ENCODE data around the gene KDM1A. TPM values are rescaled to one million over a fixed set of nuclear protein-coding genes. Genes with fewer than 3 reads are reported as not detected.

KDM1A gene
- total RNA-seq, 2 experiments from 2014 or later = 38.3 to 42.4 TPM

DNA sequence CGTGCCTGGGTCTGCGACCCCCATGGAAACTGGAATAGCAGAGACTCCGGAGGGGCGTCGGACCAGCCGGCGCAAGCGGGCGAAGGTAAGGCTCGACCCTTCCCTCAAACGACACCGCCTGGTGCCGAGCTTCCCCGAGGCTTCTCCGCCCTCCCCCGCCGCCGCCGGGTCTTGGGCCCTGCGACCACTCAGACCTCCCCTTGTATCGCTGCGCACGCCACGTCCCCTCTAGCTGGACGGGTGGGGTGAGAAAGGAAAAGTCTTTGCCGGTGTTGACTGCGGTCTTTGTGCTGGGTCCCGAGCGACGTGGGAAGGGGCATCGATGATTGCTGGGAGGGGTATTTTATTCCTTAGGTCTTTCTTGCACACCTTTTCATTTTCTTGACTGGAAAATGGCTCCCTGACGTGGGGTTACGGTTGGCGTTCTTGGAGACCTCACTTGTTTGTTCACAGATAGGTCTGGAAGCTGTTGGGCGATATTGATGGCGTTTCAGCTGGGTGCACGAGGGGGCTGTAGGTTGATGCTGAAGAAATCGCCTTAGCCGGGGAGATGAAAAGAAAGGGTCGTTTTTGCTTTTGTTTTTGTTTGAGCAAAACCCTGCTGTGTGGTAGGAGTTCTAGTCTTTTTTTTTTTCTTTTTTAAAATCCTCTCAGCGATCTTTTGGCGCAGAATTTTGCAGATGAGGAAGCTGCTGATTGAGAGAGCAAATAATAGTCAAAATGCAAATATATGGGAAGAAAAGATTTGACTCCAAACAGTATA, 776 bp downstream of the KDM1A start:
- H3K27me3 ChIP-seq (ENCODE audit: control insufficient read depth in 1 of 2, insufficient read depth in 2 of 2, low read length in 2 of 2) = no peaks in the 10 kb centered on the region
- POLR2A ChIA-PET = interaction anchor here (1.0 to 1.7 kb wide), 4 partner anchors 36 to 671 kb away, joined by 4 to 5 read pairs (median 5); partner anchors contain the start of genes HNRNPR and RPL11
- Mint-ChIP-seq H3K9me3 (peaks cover 6% of the 10 kb centered on the region), H3K27ac (peak overlapping the region; percentile 88), H3K4me3 (peak overlapping the region; percentile 99), H3K36me3 (ENCODE audit: low read depth) (peaks cover 34% of the 10 kb centered on the region), H3K27me3 (no peaks in the 10 kb centered on the region), H3K4me1 (ENCODE audit: low read depth) (peaks cover 57% of the 10 kb centered on the region)
- no peaks in the 10 kb centered on the region for H3K36me3 ChIP-seq (ENCODE audit: insufficient read depth, low read length)
- no peak for TF ChIP-seq CTCF (IDR thresholded peaks at IDR 0.05)
- peak overlapping the region in 1 of 2 donors; percentile 53 for H3K27ac ChIP-seq (ENCODE audit: low read depth in 1 of 2, low read length in 2 of 2)
- H3K9me3 ChIP-seq (ENCODE audit: control insufficient read depth in 1 of 2, insufficient read depth in 1 of 2, low read length in 2 of 2) = peaks cover 0 to 7% of the 10 kb centered on the region in 2 experiments
- intact Hi-C loops (cut with DNase I, micrococcal nuclease) = loop anchor here in 1 of 2 experiments (2.0 kb wide), 3 partner anchors 25 to 673 kb away; partner anchors contain the start of gene LUZP1
- DNase-seq (peak in 12 of 14 experiments; percentile 2 to 48 (median 8)), ATAC-seq (ENCODE audit: poor library complexity) (peak; percentile 11)
- peak overlapping the region; percentile 86 for H3K4me3 ChIP-seq (ENCODE audit: low read length)
- CTCF ChIA-PET = no interaction called here
- H3K4me1 ChIP-seq (ENCODE audit: insufficient read depth, low read length) = peaks cover 27% of the 10 kb centered on the region

DNA sequence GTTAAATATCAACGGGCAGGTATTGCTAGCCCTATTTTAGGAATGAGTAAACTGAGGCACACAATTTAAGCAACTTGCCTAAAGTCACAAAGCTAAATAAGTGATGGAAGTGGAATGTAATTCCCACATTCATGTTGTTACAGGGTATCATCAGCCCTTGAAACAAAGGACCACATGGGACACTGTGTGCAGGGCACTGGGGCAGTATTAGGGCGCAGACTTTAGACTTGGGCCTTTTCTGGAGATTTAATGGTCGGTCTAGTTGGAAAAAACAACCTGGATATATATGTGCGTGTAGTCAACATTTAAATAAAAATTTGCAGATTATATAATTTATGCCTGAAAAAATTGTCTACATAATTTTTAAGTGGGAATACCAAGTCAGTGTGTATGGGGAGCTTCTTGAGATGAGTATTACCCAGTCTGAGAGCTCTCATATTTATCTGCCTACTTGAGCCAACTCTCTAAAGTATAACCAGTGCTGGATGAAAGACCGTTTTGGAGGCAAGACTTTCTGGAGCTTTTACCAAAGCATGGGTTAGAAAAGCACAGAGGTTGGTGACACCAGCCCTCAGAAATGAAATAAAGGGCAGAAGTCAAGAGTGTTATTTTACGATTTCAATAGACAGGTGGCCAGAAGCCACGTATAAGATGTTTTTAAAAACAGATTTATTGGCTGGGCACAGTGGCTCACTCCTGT, 1.6 kb downstream of the KDM1A start:
- H3K4me3 Mint-ChIP-seq = peak overlapping the region; percentile 99
- intact Hi-C loops (cut with DNase I, micrococcal nuclease) = loop anchor here in 1 of 2 experiments (2.0 kb wide), 1 partner anchor 24 kb away; no protein-coding TSS in a partner anchor
- H3K27me3 ChIP-seq (ENCODE audit: control insufficient read depth in 1 of 2, insufficient read depth in 2 of 2, low read length in 2 of 2) = no peaks in the 10 kb centered on the region
- peaks cover 6% of the 10 kb centered on the region for H3K9me3 Mint-ChIP-seq
- H3K4me1 Mint-ChIP-seq (ENCODE audit: low read depth) = peaks cover 63% of the 10 kb centered on the region
- ATAC-seq (ENCODE audit: poor library complexity) (no peak), DNase-seq (no peak)
- no peaks in the 10 kb centered on the region for H3K36me3 ChIP-seq (ENCODE audit: insufficient read depth, low read length)
- no peak overlapping the region for H3K27ac ChIP-seq (ENCODE audit: low read depth in 1 of 2, low read length in 2 of 2)
- ChIA-PET POLR2A (interaction anchor here (1.3 kb wide), 1 partner anchor 35 kb away, joined by 4 read pairs; no protein-coding TSS in a partner anchor), CTCF (no interaction called here)
- H3K27me3 Mint-ChIP-seq = no peaks in the 10 kb centered on the region
- peaks cover 34% of the 10 kb centered on the region for H3K36me3 Mint-ChIP-seq (ENCODE audit: low read depth)
- H3K27ac Mint-ChIP-seq = peak overlapping the region; percentile 88
- TF ChIP-seq CTCF (IDR thresholded peaks at IDR 0.05) = no peak
- H3K4me3 ChIP-seq (ENCODE audit: low read length) = peak overlapping the region; percentile 86
- peaks cover 0 to 7% of the 10 kb centered on the region in 2 experiments for H3K9me3 ChIP-seq (ENCODE audit: control insufficient read depth in 1 of 2, insufficient read depth in 1 of 2, low read length in 2 of 2)
- peaks cover 27% of the 10 kb centered on the region for H3K4me1 ChIP-seq (ENCODE audit: insufficient read depth, low read length)

DNA sequence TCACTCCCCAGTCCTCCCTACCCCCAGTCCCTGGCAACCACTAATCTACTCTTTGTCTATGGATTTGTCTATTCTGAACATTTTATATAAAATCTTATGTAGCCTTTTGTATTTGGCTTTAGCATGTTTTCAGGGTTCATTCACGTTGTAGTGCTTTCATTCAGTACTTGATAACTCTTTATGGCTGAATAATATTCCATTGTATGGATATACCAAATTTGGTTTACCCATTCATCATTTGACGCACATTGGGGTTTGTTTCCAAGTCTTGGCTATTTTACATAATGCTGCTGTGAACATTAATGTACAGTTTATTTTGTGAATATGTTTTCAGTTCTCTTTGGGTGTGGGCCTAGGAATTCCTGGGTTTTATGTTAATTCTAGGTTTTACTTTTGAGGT, 2.6 kb downstream of the KDM1A start:
- Mint-ChIP-seq H3K4me1 (ENCODE audit: low read depth) (peaks cover 72% of the 10 kb centered on the region), H3K27me3 (no peaks in the 10 kb centered on the region), H3K9me3 (peaks cover 6% of the 10 kb centered on the region), H3K36me3 (ENCODE audit: low read depth) (peaks cover 34% of the 10 kb centered on the region), H3K4me3 (peak overlapping the region; percentile 23), H3K27ac (no peak overlapping the region)
- peaks cover 0 to 7% of the 10 kb centered on the region in 2 experiments for H3K9me3 ChIP-seq (ENCODE audit: control insufficient read depth in 1 of 2, insufficient read depth in 1 of 2, low read length in 2 of 2)
- H3K4me1 ChIP-seq (ENCODE audit: insufficient read depth, low read length) = peaks cover 27% of the 10 kb centered on the region
- H3K36me3 ChIP-seq (ENCODE audit: insufficient read depth, low read length) = no peaks in the 10 kb centered on the region
- intact Hi-C loops (cut with DNase I, micrococcal nuclease) = loop anchor here in 1 of 2 experiments (2.0 kb wide), 1 partner anchor 23 kb away; no protein-coding TSS in a partner anchor
- TF ChIP-seq CTCF (IDR thresholded peaks at IDR 0.05) = no peak
- H3K27ac ChIP-seq (ENCODE audit: low read depth in 1 of 2, low read length in 2 of 2) = no peak overlapping the region
- CTCF ChIA-PET = no interaction called here
- no peak overlapping the region for H3K4me3 ChIP-seq (ENCODE audit: low read length)
- no peaks in the 10 kb centered on the region for H3K27me3 ChIP-seq (ENCODE audit: control insufficient read depth in 1 of 2, insufficient read depth in 2 of 2, low read length in 2 of 2)
- POLR2A ChIA-PET = no interaction called here
- DNase-seq = no peak
- no peak for ATAC-seq (ENCODE audit: poor library complexity)
